Adipose tissue (tissue), 3 donors: ENCODE results near the gene SLC45A1. TPM values are rescaled to one million over a fixed set of nuclear protein-coding genes. Genes with fewer than 3 reads are reported as not detected.
"Not testable (repeated sequence)": the region's sequence is repeated elsewhere in the genome, so short reads cannot be mapped to it uniquely, and the experiment has no call there.

Experiments used
- H3K27ac ChIP-seq: one replicate; pipeline ENCODE4 v1.5.1; 2013; ENCODE audit warnings: low read depth, low read length
- WGBS, 3 donors: extraction: QIAGEN DNeasy Blood & Tissue Kit; methylation state at CpG; one replicate each; pipeline ENCODE4 v1.1.7; 2013; 5-methylcytosine and 5-hydroxymethylcytosine counted together
- polyA plus RNA-seq, 3 donors: library from polyadenylated mRNA; stranded (reverse); fragments of 200-250 nt; gene quantifications; one replicate each; pipeline ENCODE4 v1.2.3, GENCODE V29; 2013
- donor health status: healthy with polysubstance abuse.
- donor health status: Bipolar disorder and iron deficiency.
- donor health status: healthy.

Gene SLC45A1
- polyA plus RNA-seq, 3 donors, result 0.78 to 1.5 (median 1.4) TPM

DNA sequence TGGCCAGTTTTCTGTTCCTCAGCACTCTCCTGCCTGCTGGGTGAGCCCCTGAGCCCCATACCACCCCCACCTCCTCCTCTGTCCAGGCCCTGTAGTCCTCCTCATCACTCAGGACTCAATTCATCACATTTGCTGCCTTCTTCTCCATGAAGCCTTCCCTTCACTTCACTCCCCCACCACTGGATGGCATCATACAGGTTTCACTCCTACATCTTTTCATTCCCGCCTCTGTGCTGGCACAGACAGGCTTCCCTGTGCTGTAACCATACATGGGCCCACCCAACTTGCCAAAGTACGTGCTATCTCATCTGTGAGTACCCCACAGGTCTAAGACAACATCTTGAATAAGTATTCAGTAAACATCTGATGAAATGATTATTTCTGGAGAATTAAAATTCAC lies 56.9 kb downstream of the SLC45A1 start:
- H3K27ac ChIP-seq, result peak overlapping the region; percentile 34
- WGBS, 3 donors, result 74 to 84% (median 84%) methylated on average over 2 of the region's 2 CpGs

DNA sequence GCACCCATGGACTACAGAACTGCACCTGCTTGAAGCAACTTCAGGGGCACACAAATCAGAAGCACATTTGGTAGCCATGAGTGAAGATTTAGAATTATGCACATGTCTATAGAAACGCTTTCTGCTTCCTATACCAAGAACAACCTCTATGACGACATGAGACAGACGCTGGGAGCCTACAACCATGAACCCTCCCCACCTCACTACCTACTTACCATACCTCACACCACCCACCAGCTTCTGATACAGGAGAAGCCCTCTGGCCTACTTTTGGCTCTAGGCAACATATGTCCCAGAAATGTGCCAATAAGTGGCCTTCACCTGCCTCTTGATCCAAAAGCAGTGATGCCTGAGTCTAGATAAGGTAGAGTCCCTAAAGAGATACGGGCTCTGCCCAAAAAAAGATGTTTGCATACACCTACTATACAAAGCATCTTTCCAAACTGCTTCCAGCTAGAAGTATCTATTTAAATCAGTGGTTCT lies 58.5 kb downstream of the SLC45A1 start:
- WGBS, 3 donors, result 67 to 85% (median 75%) methylated on average over 4 of the region's 4 CpGs

DNA sequence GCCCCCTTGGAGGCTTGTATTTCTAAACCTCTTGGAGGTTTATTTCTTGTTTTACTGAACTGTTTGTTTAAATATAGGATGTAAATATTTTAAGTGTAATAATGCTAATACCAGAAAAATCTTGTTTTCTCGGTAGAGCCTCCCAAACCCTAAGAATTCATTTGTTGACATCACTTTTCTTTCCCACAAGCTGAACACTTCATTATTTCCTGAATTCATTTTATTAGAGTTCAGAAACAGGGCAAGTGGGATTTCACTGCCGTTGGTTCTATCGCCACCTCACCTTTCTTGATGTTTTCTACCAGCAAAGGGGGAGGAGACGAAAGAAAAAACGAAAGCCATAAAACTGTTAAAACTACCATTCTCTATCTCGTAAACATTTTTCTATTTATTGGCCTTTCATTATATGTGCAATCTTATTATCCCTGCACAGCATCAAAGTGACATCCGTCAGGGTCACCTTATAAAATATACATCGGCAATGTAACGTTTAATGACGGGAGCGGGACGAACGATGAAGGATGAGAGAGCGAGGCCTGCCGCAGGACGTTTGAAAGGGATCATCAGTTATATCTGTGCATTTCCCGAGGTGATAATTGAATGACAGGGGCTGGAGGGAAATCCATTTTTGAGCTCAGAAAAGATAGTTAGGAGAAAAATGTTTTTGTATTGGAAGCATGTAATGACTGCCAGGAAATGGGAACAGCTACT lies 59.5 kb downstream of the SLC45A1 start:
- WGBS, 3 donors, result 84 to 90% (median 86%) methylated on average over 17 of the region's 17 CpGs
- no peak overlapping the region for H3K27ac ChIP-seq

More for the DNA sequence above, 58.5 kb downstream of the SLC45A1 start:
- H3K27ac ChIP-seq, result no peak overlapping the region

DNA sequence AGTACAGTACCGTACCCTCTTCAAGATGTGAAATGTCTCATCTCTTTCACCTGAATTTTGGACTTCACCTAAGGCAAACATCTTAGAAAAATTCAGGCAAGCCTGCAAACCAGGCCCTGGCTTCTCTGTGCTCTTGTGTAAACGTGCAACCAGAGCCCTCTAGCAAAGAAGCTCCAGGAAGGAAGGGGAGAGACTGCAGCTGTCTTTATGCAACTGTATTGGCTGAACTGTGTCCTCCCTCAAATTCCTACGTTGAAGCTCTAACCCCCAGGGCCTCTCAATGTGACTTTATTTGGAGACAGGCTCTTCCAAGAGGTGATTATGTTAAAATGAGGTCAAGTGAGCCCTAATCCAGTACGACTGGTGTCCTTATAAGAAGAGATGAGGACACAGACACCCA lies 60.3 kb downstream of the SLC45A1 start:
- peak overlapping the region; percentile 44 for H3K27ac ChIP-seq
- 28 to 49% (median 31%) methylated on average over 4 of the region's 4 CpGs for WGBS, 3 donors

DNA sequence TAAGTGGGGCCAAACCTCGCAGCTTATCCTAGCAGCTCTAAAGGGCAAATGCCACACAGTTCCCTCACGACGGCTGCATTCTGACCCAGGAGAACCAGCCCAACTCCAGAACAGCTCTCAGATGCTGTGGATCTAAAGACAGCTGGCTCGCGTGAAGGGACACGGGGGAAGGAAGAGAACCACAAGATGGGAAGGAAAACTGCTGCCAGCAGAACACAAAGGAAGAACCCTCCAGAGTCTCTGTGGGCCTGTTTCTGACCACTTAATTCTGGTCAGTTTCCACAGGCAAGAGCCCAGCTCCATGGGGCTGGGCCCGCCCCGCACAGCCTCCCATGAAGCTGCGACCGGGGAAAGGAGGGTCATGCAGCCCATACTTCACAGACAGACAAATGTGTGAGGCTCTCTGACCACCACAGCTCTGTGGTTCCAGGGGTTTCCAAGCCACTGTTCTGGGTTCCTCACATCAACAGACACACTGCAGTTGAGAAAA lies 61.1 kb downstream of the SLC45A1 start:
- H3K27ac ChIP-seq, result no peak overlapping the region
- 38 to 76% (median 55%) methylated on average over 10 of the region's 10 CpGs for WGBS, 3 donors

DNA sequence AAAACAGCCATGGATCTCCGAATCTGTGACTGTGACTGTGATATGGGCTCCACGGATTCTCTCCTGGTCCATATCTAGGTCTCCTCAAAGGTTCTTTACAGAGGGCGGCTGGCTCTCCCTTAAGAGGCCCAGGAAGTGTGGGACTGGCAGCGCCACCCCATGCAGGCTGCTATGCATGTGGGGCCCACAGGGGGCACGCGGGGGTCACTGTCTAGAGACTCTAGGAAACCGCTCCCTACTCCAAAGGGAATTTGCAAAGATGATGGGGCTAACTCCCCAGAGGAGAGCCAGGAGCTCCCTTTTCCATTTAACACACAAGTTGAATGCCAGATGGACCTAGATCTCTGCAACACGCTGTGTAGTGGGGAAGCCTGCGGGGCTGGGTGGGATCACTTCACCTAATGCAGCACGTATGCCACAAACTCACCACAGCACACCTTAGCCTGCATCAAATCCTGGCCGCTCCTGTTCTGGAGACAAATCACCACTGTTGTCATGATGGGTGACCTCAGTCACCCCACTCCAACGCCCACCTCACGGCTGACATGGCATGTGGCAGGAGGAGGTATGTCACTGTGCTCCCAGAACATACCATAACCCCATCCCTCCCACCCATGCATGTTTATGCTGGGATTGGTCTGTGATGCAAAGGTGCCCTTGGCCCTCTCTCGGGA lies 61.7 kb downstream of the SLC45A1 start:
- H3K27ac ChIP-seq, result no peak overlapping the region
- 83 to 88% (median 86%) methylated on average over 14 of the region's 14 CpGs for WGBS, 3 donors

DNA sequence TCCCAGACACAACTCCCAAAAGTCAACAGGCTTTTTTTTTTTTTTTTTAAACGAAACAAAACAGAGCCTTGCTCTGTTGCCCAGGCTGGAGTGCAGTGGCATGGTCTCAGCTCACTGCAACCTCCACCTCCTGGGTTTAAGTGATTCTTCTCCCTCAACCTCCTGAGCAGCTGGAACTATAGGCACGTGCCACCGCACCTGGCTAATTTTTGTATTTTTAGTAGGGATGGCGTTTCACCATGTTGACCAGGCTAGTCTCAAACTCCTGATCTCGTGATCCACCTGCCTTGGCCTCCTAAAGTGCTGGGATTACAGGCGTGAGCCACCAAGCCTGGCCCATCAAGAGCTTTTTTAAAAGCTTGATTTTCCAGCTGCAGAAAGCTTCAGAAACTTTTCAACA lies 62.4 kb downstream of the SLC45A1 start:
- not testable (repeated sequence) for H3K27ac ChIP-seq
- 80 to 85% (median 84%) methylated on average over 6 of the region's 6 CpGs for WGBS, 3 donors

DNA sequence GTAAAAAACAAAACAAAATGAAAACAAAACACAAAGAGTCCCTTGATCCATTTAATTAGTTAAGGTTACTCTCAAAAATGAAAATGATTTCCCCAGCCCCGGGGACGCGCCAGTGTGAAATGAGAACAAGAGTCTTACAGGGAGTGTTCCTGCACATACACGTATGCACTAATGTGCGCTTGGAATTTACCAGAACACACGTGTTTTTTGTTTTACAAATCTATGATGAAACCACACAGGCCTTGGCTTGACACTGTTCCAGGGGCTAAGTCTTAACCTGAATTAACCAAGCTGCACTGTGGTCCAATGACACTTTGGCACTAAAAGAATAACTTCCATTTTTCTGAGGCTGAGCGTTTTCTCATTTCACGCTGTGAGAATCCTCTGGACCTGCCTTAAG lies 63.7 kb downstream of the SLC45A1 start:
- H3K27ac ChIP-seq, result no peak overlapping the region
- WGBS, 3 donors, result 59 to 82% (median 61%) methylated on average over 8 of the region's 8 CpGs

DNA sequence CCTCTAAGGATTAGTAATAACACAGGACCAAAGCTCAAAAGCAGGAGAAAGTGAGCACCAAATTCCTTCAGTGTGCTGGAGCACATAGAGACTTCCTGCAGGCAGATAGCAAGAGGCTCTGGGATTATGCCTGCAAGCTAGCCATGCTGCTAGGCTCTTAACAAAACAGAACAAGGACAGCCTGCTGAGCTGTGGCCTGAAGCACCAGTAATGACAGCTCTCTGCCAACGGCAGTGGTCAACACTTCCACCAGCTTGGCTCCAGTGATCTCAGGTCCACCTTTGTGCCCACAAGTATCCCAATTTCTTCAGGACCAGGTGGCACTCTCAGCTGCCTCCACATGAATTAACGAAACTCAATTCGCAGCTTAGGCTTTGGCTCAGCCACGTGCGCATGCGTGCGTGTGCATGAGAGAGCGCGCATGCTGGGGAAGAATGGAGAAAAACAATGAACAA lies 64.2 kb downstream of the SLC45A1 start:
- H3K27ac ChIP-seq, result no peak overlapping the region
- 89 to 90% (median 89%) methylated on average over 9 of the region's 9 CpGs for WGBS, 3 donors

DNA sequence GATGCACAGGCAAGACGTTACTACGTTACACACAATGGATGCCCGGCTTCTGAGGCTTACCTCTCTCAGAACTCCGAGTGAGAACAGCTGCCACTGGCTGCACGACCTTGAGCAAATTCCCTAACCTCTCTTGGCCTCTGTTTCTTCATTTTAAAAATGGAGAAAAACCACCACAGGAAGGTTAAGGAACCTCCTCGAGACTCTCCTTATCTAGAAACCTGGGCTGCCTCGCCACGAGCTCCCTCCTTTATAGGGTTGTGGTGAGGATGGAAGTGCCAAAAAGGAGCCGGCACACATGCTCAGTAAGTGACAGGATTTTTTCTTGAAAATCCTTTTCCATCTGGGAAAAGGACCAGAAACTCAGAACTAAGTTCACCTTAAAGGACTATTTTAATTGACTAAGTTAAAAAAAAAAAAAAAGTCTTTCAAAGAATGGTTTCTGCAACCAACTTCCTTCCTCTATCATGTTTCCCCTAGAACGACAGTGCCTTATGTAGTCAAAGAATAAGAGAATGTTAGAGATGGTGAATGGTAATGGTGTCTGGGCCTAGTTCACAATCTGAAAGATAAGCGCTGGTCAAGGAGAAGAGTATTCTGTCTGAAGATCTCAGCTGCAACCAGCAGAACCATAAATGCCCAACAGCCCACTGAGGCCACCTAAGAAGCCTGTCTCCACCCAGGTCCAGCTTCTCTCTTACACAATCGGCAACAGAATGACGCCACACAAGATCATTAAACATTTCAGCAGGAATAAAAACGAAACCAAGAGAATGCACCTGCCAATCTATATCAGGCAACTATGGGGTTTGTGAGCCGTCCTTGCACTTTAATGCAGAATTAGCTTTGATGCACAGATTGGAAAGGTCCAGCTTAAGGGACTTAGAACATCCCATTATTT lies 64.9 kb downstream of the SLC45A1 start:
- no peak overlapping the region for H3K27ac ChIP-seq
- WGBS, 3 donors, result 52 to 59% (median 58%) methylated on average over 15 of the region's 15 CpGs

DNA sequence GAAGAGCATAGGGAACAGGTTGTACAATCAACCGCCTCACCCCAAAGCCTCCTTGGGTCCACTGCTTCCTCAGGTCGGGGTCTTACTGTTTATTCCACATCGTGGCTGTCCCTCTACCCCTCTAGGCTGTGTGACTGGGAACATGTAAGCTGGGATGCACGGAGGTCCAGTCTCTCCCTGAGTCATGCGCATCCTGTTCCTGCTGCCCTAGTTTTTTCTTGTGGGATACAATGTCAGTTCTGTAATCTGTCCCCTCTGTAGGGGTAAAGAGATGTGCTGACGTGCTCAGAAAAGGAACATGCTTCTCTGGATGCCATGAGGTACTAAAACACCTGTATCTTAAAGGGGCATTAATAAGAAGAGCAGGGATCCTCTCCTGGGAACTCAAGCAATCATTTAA lies 66.2 kb downstream of the SLC45A1 start:
- WGBS, 3 donors, result 60 to 83% (median 71%) methylated on average over 6 of the region's 6 CpGs

DNA sequence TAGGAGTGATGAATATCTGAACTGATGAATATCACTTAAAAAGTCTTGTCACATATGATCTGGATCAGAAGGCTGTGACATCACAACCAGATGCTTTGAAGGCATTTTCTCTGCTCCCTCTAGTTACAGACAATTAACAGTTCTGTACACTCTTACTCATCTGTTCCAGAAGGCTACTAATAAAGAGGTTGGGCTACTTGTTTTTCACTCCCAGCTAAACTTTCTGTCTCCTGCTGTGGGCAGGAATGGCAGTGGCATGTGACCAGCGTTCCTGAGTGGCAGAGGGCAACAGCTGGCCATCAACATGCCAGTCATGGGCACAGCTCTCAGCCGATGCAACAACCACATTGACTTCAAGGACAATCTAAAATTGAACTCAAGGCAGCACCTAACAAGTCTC lies 66.7 kb downstream of the SLC45A1 start:
- H3K27ac ChIP-seq, result no peak overlapping the region
- 33 to 84% (median 54%) methylated on average over 2 of the region's 2 CpGs for WGBS, 3 donors

More for the DNA sequence above, 66.2 kb downstream of the SLC45A1 start:
- H3K27ac ChIP-seq, result no peak overlapping the region

DNA sequence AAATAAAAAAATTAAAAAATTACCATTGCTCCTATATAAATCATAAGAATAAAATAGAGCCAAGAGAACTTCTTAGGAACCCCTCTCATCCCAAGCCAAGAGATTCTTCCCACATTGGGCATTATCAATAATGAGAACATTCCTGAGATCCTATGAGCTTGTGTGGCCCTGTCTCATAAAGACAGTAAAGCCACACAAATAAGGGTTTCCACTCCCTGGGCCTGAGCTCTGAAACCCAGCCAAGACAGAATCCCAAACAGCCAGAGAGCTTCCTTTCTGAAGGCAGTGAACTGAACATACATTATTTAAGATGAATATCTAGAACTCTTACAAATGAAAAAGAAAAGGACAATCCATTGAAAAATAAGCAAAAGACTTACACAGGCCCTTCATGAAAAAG lies 68.3 kb downstream of the SLC45A1 start:
- H3K27ac ChIP-seq, result no peak overlapping the region

DNA sequence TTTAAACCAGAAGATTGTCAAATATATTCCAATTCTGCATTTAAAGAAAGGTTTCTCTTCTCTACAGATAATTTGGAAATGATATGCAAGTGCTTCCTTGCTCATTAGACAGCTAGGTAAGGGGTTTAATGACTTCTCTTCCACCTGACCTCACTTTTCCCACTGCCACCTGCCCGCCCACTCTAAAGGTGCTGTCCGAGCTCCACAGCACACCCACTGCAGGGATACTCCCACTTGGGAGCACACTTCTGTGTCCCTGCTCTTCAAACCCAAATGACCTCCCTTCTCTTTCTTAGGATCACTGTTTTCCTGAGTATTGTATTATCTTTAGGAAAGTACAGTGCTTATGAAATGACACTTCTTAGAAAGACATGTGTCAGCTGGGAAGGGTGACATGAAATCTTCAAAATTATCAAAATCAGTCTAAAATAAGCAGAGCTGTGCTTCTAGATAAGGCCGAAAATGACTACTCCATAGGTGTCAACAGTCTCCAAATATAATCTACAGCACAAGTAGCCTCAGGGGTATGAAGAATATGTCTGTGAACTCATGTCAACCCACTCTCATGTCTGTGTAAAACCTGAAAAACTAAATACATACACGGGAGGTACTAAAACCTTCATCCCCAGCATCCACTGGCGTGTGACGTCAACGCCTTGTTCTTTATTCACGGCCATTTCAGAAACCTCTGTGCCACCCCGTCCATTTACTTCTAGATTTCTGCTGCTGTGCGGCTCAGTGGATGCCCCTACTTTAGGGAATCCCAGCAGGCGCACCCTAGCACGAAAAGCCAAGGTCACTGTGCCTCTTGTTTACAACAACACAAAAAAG lies 71.0 kb downstream of the SLC45A1 start:
- 94 to 96% (median 95%) methylated on average over 12 of the region's 12 CpGs for WGBS, 3 donors
- no peak overlapping the region for H3K27ac ChIP-seq

DNA sequence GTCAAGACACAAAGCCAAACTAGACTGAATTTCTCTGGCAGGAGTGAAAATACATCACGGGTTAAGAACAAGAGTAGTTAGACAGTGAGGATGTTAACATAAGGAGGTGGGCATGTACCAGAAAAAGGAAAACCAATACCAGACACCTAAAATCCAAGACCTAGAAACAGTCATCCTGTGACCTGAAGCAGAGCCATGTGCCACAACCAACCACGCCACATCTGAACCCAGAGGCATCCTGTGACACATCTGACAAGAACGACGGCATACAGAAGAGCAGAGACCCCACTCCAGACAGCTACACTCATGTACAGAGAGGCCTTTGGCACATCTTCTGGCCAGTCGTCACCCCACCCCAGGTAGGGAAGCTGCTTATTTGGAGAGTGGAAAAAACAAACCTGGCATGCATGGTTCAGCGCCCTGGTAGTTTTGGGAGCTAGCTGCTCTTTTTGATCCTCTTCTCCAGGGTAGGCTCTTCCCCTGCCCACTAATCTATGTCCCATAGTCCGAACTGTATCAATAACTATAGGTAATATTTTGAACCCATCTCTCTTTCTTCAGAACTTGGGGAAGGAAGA lies 72.1 kb downstream of the SLC45A1 start:
- WGBS, 3 donors, result 91 to 94% (median 93%) methylated on average over 7 of the region's 7 CpGs
- no peak overlapping the region for H3K27ac ChIP-seq

DNA sequence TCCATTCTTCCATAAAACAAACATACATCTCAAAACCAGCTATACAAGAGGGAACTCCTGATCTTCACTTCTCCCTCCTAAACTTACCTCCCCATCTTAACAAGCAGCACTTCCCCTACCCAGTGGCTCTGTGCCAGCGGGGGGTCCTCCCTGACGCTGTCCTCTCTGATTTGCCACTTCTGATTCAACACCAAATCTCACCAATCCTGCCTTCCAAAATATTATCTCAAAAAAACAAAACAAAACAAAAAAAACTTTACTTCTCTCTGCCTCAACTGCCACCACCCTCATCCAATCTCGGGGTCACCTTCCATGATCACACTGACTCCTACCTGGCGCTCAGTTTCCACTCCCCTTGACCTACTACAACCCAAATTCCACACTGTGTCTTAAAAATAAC lies 72.8 kb downstream of the SLC45A1 start:
- 74 to 81% (median 75%) methylated on average over 4 of the region's 4 CpGs for WGBS, 3 donors
- no peak overlapping the region for H3K27ac ChIP-seq

DNA sequence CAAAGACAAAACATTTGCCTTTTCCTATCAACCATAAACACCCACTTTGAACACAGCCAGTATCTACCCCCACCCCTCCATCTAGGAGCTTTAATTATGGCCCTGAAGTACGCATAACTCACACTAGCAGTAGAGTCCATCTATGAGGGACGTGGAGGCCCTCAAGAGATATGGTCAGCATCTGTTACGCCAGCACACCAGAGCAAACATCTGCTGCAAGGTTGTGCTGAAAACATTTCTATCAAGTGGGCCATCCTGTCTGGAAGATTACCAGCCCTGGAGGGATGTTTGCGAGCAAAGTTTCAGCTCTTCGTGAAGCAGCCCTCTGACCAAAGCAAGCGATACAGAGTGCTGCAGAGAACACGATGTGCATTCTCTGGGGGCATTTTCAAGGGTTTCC lies 74.6 kb downstream of the SLC45A1 start:
- no peak overlapping the region for H3K27ac ChIP-seq
- 70 to 81% (median 76%) methylated on average over 7 of the region's 7 CpGs for WGBS, 3 donors
